GM12872 (cell line): Measurements from ENCODE around the gene PDP2.

Source experiments
- CTCF ChIP-seq: IDR thresholded peaks from 3 replicates; pipeline ENCODE4 v1.5.1; 2011; ENCODE audit warnings: low read depth, mild to moderate bottlenecking, low read length, moderate library complexity; ENCODE audit not compliant: insufficient read depth

Gene PDP2

DNA sequence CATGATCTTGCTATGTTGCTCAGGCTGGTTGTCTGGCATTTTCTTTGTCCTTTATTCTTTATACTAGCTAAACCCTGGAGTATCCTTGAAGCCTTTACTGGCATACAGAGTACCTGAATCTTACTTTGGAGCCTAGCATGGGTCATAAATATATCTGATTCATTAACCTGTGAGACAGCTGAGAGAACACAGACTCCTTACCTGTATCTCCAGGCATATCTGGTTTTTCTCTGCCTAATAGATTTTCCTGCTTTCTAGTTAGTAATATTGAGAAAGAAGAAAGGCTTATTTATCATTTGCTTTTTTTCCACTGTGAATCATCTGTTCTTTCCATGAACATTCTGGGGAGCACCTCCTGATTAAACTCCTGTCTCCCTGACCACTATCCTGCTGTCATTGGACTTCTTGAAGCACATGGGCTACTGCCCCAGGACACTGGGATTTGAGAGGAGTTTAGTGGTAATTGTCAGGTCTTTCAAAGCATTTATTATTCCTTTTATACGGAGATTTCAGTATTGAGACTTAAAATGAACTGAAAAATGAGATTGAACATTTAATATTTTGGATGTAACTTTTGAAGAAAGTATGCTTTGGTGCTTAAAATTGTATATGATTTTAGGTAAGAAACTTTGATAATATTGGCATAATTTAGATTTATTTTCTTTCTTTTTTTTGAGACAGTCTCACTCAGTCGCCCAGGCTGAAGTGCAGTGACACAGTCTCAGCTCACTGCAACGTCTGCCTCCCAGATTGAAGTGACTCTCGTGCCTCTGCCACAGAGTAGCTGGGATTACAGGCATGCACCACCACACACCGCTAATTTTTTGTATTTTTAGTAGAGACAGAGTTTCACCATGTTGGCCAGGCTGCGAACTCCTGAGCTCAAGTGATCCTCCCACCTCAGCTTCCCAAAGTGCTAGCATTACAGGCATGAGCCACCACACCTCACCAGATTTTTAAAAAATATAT lies 8.6 kb downstream of the PDP2 start:
- TF ChIP-seq CTCF = no peak

- no peak for TF ChIP-seq CTCF
These were observed 9.3 kb downstream of the PDP2 start for GRCh38 chr16:66889622-66890021.

GRCh38 chr16:66890799-66891198 lies 10.5 kb downstream of the PDP2 start:
- TF ChIP-seq CTCF = no peak

GRCh38 chr16:66891360-66891759 lies 11.0 kb downstream of the PDP2 start:
- no peak for TF ChIP-seq CTCF

DNA sequence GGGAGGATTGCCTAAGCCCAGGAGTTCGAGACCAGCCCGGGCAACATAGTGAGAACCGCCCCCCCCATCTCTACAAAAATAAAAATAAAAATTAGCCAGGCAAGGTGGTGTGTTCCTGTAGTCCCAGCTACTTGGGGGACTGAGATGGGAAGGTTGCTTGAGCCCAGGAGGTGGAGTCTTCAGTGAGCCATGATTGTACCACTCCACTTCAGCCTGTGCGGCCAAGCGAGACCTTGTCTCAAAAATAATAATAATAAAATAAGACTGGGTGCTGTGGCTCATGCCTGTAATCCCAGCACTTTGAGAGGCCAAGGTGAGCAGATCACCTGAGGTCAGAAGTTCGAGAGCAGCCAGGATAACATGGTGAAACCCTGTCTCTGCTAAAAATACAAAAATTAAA lies 11.5 kb downstream of the PDP2 start:
- no peak for TF ChIP-seq CTCF

DNA sequence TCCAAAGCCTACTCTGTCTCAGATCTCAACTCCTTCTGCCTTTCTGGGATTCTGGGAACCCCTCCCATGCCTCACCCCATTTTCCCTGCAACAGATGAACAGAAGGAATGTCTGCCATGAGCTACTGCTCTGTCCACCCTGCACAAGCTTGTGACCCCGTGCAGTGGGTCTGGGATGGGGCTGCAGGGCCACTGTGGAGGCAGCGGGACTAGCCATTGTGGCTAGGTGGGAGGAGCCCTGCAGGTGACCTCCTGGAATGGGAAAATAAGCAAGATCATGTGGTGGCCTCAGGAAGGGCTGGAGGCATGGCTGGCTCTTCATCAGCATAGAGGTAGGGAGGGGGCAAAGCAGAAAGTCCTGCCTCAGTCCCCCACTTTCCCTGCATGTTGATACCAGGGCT lies 13.7 kb downstream of the PDP2 start:
- TF ChIP-seq CTCF = no peak

GRCh38 chr16:66894948-66895688 lies 14.8 kb downstream of the PDP2 start:
- peak; percentile 95 for TF ChIP-seq CTCF
